OCI-LY7 (cell line): ENCODE measurements around the gene ENTPD1. TPM values are rescaled to one million over a fixed set of nuclear protein-coding genes. Genes with fewer than 3 reads are reported as not detected.

Experiments
- BruUV-seq: library from RNA; stranded (reverse); fragments of 400-500 nt; replicated peaks from 2 replicates; lab custom pipeline; 2021; lab: Mats Ljungman, UMichigan
- CTCF ChIA-PET: fragments of 300-600 bp; sonication (Branson Sonifier 250); formaldehyde crosslinking; loops from one replicate; lab custom pipeline; 2022; ENCODE audit warnings: antibody characterized with exemption; ENCODE audit not compliant: unreplicated experiment; lab: Charles Lee
- POLR2A ChIA-PET: fragments of 300-600 bp; sonication (Branson Sonifier 250); formaldehyde crosslinking; loops from one replicate; lab custom pipeline; 2022; ENCODE audit warnings: antibody characterized with exemption; lab: Charles Lee
- DNase-seq: peaks from one replicate; pipeline ENCODE4 v3.0.0-alpha.2; 2015; ENCODE audit warnings: low spot score
- H2AFZ ChIP-seq: fragments of 200-600 bp; sonication (generic), shearing (Covaris generic); 2 replicates; pipeline ENCODE4 v1.6.1; 2014; ENCODE audit warnings: mild to moderate bottlenecking, antibody characterized with exemption, low read length, moderate library complexity
- H3K27ac ChIP-seq: fragments of 200-600 bp; sonication (generic); 2 replicates; pipeline ENCODE4 v1.5.1; 2014; ENCODE audit warnings: mixed run types, low read depth, mild to moderate bottlenecking, moderate library complexity, low read length, inconsistent platforms; ENCODE audit not compliant: poor library complexity, severe bottlenecking
- H3K36me3 ChIP-seq: fragments of 200-600 bp; sonication (generic); 2 replicates; pipeline ENCODE4 v1.6.1; 2014; ENCODE audit warnings: mild to moderate bottlenecking, antibody characterized with exemption, low read length, moderate library complexity, mixed read lengths; ENCODE audit not compliant: insufficient read depth
- H3K4me1 ChIP-seq: fragments of 200-600 bp; sonication (generic); 2 replicates; pipeline ENCODE4 v1.5.1; 2014; ENCODE audit warnings: mild to moderate bottlenecking, low read length; ENCODE audit not compliant: insufficient read depth, poor library complexity, severe bottlenecking
- H3K4me2 ChIP-seq: fragments of 200-600 bp; sonication (generic); 2 replicates; pipeline ENCODE4 v1.6.1; 2014; ENCODE audit warnings: mild to moderate bottlenecking, low read length
- H3K4me3 ChIP-seq: fragments of 200-600 bp; sonication (generic); 2 replicates; pipeline ENCODE4 v1.5.1; 2014; ENCODE audit warnings: mild to moderate bottlenecking, low read depth, low read length; ENCODE audit not compliant: poor library complexity, severe bottlenecking
- H3K79me2 ChIP-seq: fragments of 200-600 bp; sonication (generic); 2 replicates; pipeline ENCODE4 v1.6.1; 2016; ENCODE audit warnings: low read depth, mild to moderate bottlenecking, low read length, moderate library complexity, mixed read lengths; ENCODE audit not compliant: insufficient read depth
- H3K9me2 ChIP-seq: fragments of 200-600 bp; sonication (generic); 2 replicates; pipeline ENCODE4 v1.6.1; 2016; ENCODE audit warnings: mild to moderate bottlenecking, low read length, mixed read lengths; ENCODE audit not compliant: insufficient read depth
- H3K9me3 ChIP-seq: fragments of 200-600 bp; sonication (generic); 2 replicates; pipeline ENCODE4 v1.6.1; 2014; ENCODE audit warnings: mild to moderate bottlenecking, mixed run types, low read length, mixed read lengths
- H4K20me1 ChIP-seq: fragments of 200-600 bp; sonication (generic); 2 replicates; pipeline ENCODE4 v1.6.1; 2014; ENCODE audit warnings: mild to moderate bottlenecking, antibody characterized with exemption, low read length, moderate library complexity, mixed read lengths; ENCODE audit not compliant: insufficient read depth
- CTCF ChIP-seq: fragments of 200-600 bp; sonication (generic); conservative IDR thresholded peaks from 2 replicates; pipeline ENCODE4 v1.5.1; 2014; ENCODE audit warnings: mild to moderate bottlenecking, antibody characterized with exemption, low read length, moderate library complexity, mixed read lengths
- EZH2phosphoT487 ChIP-seq: fragments of 200-600 bp; sonication (generic); IDR thresholded peaks from 2 replicates; pipeline ENCODE4 v1.6.1; 2018; ENCODE audit warnings: low read depth, borderline replicate concordance, mild to moderate bottlenecking, mixed run types, antibody characterized with exemption, low read length, moderate library complexity, mixed read lengths
- intact Hi-C: fragments of 100-400 bp; cut with micrococcal nuclease; formaldehyde crosslinking; loops from one replicate; pipeline ENCODE4 v1.10.0; 2022; ENCODE audit not compliant: unreplicated experiment
- total RNA-seq, 2 experiments: library from RNA; depleted of rRNA in 1 of 2; stranded (reverse); fragments of >200 nt in 1 of 2; shearing (Covaris generic) in 1 of 2; gene quantifications; 2 replicates each; pipeline ENCODE4 v1.2.3, GENCODE V29; 2014 to 2022

Gene ENTPD1
- total RNA-seq, 2 experiments from 2014 or later = 5.1 to 6.7 TPM

DNA sequence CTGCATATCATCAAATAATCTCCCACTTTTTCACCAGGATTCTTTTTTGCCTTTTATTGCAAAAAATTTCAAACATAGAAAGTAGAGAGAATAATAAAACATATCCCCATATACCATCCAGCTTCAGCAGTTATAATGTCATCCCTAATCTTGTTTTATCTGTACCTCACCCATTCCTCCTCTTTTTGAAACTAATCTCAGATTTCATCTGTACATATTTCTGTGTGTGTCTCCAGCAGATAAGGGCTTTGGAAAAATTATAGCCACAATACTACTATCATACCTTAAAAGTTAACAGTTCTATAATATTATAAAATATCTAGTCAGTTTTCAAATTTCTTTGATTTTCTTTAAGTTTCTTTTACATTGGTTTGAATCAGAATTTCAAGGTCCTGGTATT, 7.6 kb upstream of the ENTPD1 start:
- H3K79me2 ChIP-seq = no peaks in the 10 kb centered on the region
- peaks cover 17% of the 10 kb centered on the region; the same call in 1 of the 2 replicates for H3K9me3 ChIP-seq
- H2AFZ ChIP-seq = no peak overlapping the region
- BruUV-seq = no TSS peak
- H3K4me1 ChIP-seq = peaks cover 9% of the 10 kb centered on the region
- no peaks in the 10 kb centered on the region for H3K36me3 ChIP-seq
- H3K27ac ChIP-seq = no peak overlapping the region
- ChIA-PET POLR2A (interaction anchor here (1.2 kb wide), 1 partner anchor 11 kb away, joined by 5 read pairs; no protein-coding TSS in a partner anchor), CTCF (no interaction called here)
- no peak overlapping the region for H3K4me3 ChIP-seq
- no peaks in the 10 kb centered on the region for H3K9me2 ChIP-seq
- TF ChIP-seq EZH2phosphoT487 (no peak), CTCF (no peak)
- H4K20me1 ChIP-seq = no peaks in the 10 kb centered on the region
- DNase-seq = no peak
- intact Hi-C loops = no loop called here
- H3K4me2 ChIP-seq = no peak overlapping the region

- ChIA-PET POLR2A (interaction anchor here (0.5 to 4.4 kb wide), 9 partner anchors 10 to 535 kb away, joined by 3 to 26 read pairs (median 7); partner anchors contain the start of gene TCTN3), CTCF (interaction anchor here (1.3 to 2.8 kb wide), 2 partner anchors 62 to 86 kb away, joined by 3 to 15 read pairs; partner anchors contain the start of gene TCTN3)
- H3K4me1 ChIP-seq = peaks cover 48% of the 10 kb centered on the region
- H3K36me3 ChIP-seq = no peaks in the 10 kb centered on the region
- peak overlapping the region; percentile 83; the same call in 1 of the 2 replicates for H2AFZ ChIP-seq
- peak overlapping the region; percentile 75 for H3K4me2 ChIP-seq
- H4K20me1 ChIP-seq = no peaks in the 10 kb centered on the region
- H3K9me2 ChIP-seq = no peaks in the 10 kb centered on the region
- H3K4me3 ChIP-seq = peak overlapping the region; percentile 62
- no peaks in the 10 kb centered on the region for H3K79me2 ChIP-seq
- H3K9me3 ChIP-seq = no peaks in the 10 kb centered on the region
- TF ChIP-seq CTCF (no peak), EZH2phosphoT487 (no peak)
- peak overlapping the region; percentile 94 for H3K27ac ChIP-seq
- no peak for DNase-seq
- no TSS peak for BruUV-seq
- intact Hi-C loops = loop anchor here (1.0 to 5.0 kb wide), 4 partner anchors 13 to 532 kb away; partner anchors contain the start of gene BLNK
Observed at GRCh38 chr10:95755511-95756004, 405 bp upstream of the ENTPD1 start.
